ENCODE results near the gene SEC22B.

DNA sequence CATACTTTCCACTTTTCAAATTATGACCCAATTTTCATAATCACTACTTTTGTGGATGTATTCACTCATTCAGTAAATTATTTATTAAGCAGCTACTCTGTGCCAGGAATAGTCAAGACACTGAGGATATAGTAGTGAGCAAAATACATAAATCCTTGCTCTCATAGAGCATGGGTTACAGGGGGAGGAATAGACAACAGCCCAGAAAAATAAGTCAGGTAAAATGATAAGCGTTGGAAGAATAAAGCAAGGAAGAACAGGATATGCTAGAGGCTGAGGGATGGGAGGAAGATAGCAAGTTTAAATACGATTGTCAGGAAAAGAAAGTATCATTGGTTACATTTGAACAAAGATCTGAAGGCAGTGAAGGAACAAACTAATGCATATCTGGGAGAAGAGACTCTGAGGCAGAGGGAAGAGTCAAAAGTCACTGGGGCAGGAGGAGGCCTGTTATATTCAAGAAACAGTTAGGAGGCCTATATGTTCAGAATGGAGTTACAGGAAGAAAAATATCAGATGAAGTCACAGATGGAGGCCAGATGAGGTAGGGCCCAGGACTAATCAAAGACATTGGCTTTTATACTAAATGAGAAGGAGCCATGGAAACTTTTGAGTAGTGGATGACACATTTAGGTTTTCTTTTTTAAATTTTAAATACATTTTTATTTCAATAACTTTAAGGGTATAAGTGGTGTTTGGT lies 42.9 kb downstream of the SEC22B start:
- TF ChIP-seq POLR2AphosphoS5 (IDR thresholded peaks at IDR 0.05; ENCODE audit: low read depth, low read length) (no peak), POLR2A (IDR thresholded peaks at IDR 0.05; ENCODE audit: low read depth, low read length) (no peak), TAF1 (IDR thresholded peaks at IDR 0.05; ENCODE audit: low read depth, low read length) (no peak)

Measured in GM12891 (cell line).